Lower leg skin (tissue), 4 donors: ENCODE data around the gene GPR84. TPM values are rescaled to one million over a fixed set of nuclear protein-coding genes. Genes with fewer than 3 reads are reported as not detected.

Experiments
- DNase-seq, 2 donors: peaks; one replicate each; pipeline ENCODE4 v3.0.0-alpha.2; 2019; ENCODE audit warnings: low spot score in 2 of 2
- H3K4me3 ChIP-seq: fragments of 200-600 bp; sonication (generic); 2 replicates; pipeline ENCODE4 v1.5.1; 2017; ENCODE audit warnings: mild to moderate bottlenecking, low read depth; ENCODE audit not compliant: poor library complexity, severe bottlenecking
- POLR2A ChIP-seq, 2 donors: fragments of 450-650 bp; IDR thresholded peaks; one replicate each; pipeline ENCODE4 v1.6.1; 2016 to 2017; ENCODE audit warnings: antibody characterized with exemption in 2 of 2, mild to moderate bottlenecking in 1 of 2, moderate library complexity in 1 of 2
- WGBS, 2 donors: methylation state at CpG; one replicate each; pipeline ENCODE4 v1.1.5; 2018; 5-methylcytosine and 5-hydroxymethylcytosine counted together
- intact Hi-C: fragments of 100-400 bp; cut with DNase I; formaldehyde crosslinking; loops from one replicate; pipeline ENCODE4 v1.15.0; 2023; ENCODE audit warnings: low total_unique reads
- total RNA-seq, 4 donors: library from RNA; depleted of rRNA; stranded (reverse); fragments of >200 nt; gene quantifications; one replicate each; pipeline ENCODE4 v1.1.0, GENCODE V29; 2016
- TF ChIP-seq, protein P1 (sequence below), 3 donors: fragments of 450-650 bp; IDR thresholded peaks; one replicate each; pipeline ENCODE4 v1.5.1; 2016; ENCODE audit warnings: antibody characterized with exemption in 3 of 3, mild to moderate bottlenecking in 3 of 3, moderate library complexity in 2 of 3

Gene GPR84
- total RNA-seq, 4 donors from 2014 or later: 0.42 TPM; not detected in 3

DNA sequence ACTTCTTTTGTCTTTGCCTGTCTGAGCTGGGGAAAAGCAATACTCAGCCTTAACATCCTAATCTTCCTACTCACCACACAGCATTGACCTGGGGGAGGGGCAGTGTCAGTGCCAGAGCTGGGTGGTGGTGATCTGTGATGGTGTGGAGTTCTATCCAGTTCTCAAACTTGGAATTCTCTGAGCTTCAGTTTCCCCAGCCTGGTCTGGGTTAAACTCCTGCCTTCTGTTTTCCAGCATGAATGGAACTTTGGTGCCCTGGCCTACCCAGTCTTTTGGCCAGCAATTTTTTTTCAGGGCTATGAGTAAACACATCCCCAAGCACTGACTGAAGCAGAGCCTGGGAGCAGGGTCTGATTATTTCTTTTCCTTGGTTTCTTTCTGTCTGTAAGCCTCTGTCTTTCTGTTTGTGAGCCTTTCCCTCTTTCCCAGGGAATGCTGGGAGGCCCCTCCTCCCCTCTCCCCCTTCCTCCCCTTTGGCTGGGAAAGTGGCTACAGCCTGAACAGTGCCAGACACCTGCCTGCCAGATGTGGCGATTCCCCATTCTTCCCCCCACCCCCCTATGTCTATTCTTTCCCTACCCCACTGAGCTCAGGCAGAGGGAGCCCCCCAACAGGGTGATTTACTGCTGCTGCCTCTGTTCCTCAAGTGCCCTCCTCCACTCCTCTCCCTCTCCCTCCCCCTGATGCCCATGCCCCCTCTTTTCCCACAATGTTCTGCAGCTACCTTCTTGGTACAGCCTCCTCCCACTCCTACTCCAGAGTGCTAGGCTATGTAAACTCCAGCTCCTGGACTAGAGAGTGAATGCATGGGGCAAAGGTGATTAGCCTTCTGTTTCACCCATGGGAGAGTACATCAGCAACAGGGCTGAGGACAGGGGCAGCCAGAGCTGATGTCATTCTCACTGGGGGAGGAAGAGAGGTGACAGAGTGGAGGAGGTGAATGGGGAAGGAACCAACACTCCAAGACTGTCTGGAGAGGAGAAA is 11.1 kb downstream of the GPR84 start:
- no peak overlapping the region for H3K4me3 ChIP-seq
- no peak for DNase-seq
- TF ChIP-seq, protein P1, sequence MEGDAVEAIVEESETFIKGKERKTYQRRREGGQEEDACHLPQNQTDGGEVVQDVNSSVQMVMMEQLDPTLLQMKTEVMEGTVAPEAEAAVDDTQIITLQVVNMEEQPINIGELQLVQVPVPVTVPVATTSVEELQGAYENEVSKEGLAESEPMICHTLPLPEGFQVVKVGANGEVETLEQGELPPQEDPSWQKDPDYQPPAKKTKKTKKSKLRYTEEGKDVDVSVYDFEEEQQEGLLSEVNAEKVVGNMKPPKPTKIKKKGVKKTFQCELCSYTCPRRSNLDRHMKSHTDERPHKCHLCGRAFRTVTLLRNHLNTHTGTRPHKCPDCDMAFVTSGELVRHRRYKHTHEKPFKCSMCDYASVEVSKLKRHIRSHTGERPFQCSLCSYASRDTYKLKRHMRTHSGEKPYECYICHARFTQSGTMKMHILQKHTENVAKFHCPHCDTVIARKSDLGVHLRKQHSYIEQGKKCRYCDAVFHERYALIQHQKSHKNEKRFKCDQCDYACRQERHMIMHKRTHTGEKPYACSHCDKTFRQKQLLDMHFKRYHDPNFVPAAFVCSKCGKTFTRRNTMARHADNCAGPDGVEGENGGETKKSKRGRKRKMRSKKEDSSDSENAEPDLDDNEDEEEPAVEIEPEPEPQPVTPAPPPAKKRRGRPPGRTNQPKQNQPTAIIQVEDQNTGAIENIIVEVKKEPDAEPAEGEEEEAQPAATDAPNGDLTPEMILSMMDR (IDR thresholded peaks at IDR 0.05): no peak
- TF ChIP-seq POLR2A (IDR thresholded peaks at IDR 0.05): no peak
- WGBS, 2 donors: 13 to 45% methylated on average over 1 of the region's 1 CpG
- intact Hi-C loops: no loop called here

DNA sequence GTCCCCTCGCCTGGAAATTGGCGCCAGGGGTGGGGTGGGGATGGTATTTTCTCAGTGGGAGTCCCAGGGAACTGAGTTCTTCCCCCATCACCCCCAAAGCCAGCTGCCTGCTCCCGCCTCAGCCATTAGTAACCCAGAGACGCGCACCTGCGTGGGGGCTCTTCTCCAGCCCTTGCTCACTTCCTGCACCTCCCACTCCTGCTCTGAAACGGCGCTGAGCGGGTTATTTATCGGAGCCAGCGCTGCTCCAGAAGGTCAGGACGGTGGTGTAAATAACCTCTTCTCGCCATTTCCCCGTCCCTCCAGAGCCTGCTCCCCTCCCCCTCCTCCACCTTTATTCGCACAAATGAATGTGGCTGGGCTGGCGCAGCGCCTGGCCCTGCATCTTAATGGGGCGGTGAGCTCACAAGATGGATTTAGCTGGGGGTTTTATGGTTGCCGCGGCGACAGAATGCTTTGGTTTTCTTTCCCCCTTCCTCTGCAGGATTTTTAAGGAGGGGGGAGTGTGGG is 12.2 kb downstream of the GPR84 start:
- intact Hi-C loops: no loop called here
- no peak overlapping the region for H3K4me3 ChIP-seq
- 33 to 54% methylated on average over 21 of the region's 21 CpGs for WGBS, 2 donors
- TF ChIP-seq, protein P1 (IDR thresholded peaks at IDR 0.05): no peak
- TF ChIP-seq POLR2A (IDR thresholded peaks at IDR 0.05): no peak
- no peak for DNase-seq

- 65 to 67% methylated on average over 4 of the region's 4 CpGs for WGBS, 2 donors
- intact Hi-C loops: no loop called here
- no peak for DNase-seq
- no peak overlapping the region for H3K4me3 ChIP-seq
- TF ChIP-seq, protein P1 (IDR thresholded peaks at IDR 0.05): no peak
- TF ChIP-seq POLR2A (IDR thresholded peaks at IDR 0.05): no peak
Observed at GRCh38 chr12:54351341-54351740, 12.9 kb downstream of the GPR84 start.

GRCh38 chr12:54350743-54351142 is 13.5 kb downstream of the GPR84 start:
- intact Hi-C loops: no loop called here
- TF ChIP-seq, protein P1 (IDR thresholded peaks at IDR 0.05): no peak
- no peak for TF ChIP-seq POLR2A (IDR thresholded peaks at IDR 0.05)
- DNase-seq: no peak
- H3K4me3 ChIP-seq: no peak overlapping the region
- 65 to 88% methylated on average over 3 of the region's 3 CpGs for WGBS, 2 donors

DNA sequence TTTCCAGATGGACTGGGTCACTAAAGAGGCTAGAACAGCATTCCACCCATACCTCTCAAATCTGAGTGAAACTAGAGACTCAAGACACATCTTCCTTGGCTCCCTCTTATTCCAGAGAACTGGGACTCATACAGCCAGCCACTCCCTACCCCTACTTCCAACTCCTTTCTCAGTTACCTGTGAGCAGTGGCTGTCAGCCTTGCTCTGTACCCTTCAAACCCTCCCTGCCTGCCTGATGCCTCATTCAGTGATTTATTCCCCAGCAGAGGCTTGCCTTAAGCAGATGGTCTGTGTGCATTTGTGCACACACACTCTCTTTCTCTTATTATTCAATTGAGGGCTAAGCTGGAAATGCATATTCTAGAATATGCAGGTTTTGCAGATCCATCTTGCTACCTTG is 14.6 kb downstream of the GPR84 start:
- intact Hi-C loops: no loop called here
- TF ChIP-seq, protein P1 (IDR thresholded peaks at IDR 0.05): no peak
- no peak for TF ChIP-seq POLR2A (IDR thresholded peaks at IDR 0.05)

More for the DNA sequence above, 14.6 kb downstream of the GPR84 start:
- no peak for DNase-seq
- no peak overlapping the region for H3K4me3 ChIP-seq
